ENCODE data around the gene CUX1. TPM values are rescaled to one million over a fixed set of nuclear protein-coding genes. Genes with fewer than 3 reads are reported as not detected.

Gene CUX1
- total and polyA plus RNA-seq, 2 of the 13 experiments (the other 11 are each of a cell fraction or from before 2014, with no cell fraction given): 13.7 to 14.9 TPM

DNA sequence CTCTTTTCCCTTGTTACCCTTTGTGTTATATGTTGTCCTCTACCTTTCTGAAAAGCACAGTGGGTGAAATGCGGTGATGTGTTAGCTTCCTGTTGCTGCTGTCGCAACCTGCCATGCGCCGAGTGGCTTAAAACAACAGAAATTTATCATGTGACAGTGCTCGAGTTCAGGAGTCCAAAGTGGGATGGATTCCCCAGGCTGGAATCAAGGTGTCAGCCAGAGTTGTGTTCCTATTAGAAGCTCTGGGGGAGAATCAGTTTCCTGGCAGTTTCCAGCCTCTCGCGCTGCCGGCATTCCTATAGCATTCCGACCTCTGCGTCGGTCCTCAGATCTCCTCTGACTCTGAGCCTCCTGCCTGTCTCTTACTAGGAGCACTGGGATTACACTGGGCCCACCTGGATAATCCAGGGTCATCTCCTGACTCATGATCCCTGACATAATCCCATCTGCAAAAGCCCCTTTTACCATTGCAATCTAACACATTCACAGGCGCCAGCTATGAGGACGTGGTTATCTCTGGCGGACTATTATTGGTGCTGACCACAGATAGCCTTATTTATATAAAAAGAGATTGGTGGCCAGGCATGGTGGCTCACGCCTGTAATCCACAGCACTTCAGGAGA lies 207.5 kb downstream of the CUX1 start (continued):
- TF ChIP-seq, protein P1, sequence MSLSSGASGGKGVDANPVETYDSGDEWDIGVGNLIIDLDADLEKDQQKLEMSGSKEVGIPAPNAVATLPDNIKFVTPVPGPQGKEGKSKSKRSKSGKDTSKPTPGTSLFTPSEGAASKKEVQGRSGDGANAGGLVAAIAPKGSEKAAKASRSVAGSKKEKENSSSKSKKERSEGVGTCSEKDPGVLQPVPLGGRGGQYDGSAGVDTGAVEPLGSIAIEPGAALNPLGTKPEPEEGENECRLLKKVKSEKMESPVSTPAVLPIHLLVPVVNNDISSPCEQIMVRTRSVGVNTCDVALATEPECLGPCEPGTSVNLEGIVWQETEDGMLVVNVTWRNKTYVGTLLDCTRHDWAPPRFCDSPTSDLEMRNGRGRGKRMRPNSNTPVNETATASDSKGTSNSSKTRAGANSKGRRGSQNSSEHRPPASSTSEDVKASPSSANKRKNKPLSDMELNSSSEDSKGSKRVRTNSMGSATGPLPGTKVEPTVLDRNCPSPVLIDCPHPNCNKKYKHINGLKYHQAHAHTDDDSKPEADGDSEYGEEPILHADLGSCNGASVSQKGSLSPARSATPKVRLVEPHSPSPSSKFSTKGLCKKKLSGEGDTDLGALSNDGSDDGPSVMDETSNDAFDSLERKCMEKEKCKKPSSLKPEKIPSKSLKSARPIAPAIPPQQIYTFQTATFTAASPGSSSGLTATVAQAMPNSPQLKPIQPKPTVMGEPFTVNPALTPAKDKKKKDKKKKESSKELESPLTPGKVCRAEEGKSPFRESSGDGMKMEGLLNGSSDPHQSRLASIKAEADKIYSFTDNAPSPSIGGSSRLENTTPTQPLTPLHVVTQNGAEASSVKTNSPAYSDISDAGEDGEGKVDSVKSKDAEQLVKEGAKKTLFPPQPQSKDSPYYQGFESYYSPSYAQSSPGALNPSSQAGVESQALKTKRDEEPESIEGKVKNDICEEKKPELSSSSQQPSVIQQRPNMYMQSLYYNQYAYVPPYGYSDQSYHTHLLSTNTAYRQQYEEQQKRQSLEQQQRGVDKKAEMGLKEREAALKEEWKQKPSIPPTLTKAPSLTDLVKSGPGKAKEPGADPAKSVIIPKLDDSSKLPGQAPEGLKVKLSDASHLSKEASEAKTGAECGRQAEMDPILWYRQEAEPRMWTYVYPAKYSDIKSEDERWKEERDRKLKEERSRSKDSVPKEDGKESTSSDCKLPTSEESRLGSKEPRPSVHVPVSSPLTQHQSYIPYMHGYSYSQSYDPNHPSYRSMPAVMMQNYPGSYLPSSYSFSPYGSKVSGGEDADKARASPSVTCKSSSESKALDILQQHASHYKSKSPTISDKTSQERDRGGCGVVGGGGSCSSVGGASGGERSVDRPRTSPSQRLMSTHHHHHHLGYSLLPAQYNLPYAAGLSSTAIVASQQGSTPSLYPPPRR (CRISPR knock-in tag; IDR thresholded peaks at IDR 0.05; ENCODE audit: borderline replicate concordance): no peak
- TF ChIP-seq NCOA1 (CRISPR knock-in tag; IDR thresholded peaks at IDR 0.05) (no peak), HMGA1 (CRISPR knock-in tag; conservative IDR thresholded peaks at IDR 0.05) (no peak), SMAD1 (CRISPR knock-in tag; IDR thresholded peaks at IDR 0.05; ENCODE audit: borderline replicate concordance, low read depth) (no peak), TBX2 (CRISPR knock-in tag; IDR thresholded peaks at IDR 0.05; ENCODE audit: borderline replicate concordance) (peak; percentile 90), ZNF703 (CRISPR knock-in tag; IDR thresholded peaks at IDR 0.05; ENCODE audit: borderline replicate concordance) (no peak), NR2F1 (CRISPR knock-in tag; IDR thresholded peaks at IDR 0.05) (peak in 1 of 2 experiments; percentile 41; a peak in 1 of 4 replicates), KDM5A (IDR thresholded peaks at IDR 0.05; ENCODE audit: borderline replicate concordance, low read length) (no peak), MTA1 (CRISPR knock-in tag; IDR thresholded peaks at IDR 0.05; ENCODE audit: borderline replicate concordance) (no peak)
- TF ChIP-seq, protein P2, sequence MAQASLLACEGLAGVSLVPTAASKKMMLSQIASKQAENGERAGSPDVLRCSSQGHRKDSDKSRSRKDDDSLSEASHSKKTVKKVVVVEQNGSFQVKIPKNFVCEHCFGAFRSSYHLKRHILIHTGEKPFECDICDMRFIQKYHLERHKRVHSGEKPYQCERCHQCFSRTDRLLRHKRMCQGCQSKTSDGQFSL (CRISPR knock-in tag; IDR thresholded peaks at IDR 0.05): no peak
- TF ChIP-seq, protein P3, sequence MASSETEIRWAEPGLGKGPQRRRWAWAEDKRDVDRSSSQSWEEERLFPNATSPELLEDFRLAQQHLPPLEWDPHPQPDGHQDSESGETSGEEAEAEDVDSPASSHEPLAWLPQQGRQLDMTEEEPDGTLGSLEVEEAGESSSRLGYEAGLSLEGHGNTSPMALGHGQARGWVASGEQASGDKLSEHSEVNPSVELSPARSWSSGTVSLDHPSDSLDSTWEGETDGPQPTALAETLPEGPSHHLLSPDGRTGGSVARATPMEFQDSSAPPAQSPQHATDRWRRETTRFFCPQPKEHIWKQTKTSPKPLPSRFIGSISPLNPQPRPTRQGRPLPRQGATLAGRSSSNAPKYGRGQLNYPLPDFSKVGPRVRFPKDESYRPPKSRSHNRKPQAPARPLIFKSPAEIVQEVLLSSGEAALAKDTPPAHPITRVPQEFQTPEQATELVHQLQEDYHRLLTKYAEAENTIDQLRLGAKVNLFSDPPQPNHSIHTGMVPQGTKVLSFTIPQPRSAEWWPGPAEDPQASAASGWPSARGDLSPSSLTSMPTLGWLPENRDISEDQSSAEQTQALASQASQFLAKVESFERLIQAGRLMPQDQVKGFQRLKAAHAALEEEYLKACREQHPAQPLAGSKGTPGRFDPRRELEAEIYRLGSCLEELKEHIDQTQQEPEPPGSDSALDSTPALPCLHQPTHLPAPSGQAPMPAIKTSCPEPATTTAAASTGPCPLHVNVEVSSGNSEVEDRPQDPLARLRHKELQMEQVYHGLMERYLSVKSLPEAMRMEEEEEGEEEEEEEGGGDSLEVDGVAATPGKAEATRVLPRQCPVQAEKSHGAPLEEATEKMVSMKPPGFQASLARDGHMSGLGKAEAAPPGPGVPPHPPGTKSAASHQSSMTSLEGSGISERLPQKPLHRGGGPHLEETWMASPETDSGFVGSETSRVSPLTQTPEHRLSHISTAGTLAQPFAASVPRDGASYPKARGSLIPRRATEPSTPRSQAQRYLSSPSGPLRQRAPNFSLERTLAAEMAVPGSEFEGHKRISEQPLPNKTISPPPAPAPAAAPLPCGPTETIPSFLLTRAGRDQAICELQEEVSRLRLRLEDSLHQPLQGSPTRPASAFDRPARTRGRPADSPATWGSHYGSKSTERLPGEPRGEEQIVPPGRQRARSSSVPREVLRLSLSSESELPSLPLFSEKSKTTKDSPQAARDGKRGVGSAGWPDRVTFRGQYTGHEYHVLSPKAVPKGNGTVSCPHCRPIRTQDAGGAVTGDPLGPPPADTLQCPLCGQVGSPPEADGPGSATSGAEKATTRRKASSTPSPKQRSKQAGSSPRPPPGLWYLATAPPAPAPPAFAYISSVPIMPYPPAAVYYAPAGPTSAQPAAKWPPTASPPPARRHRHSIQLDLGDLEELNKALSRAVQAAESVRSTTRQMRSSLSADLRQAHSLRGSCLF (CRISPR knock-in tag; IDR thresholded peaks at IDR 0.05; ENCODE audit: borderline replicate concordance): no peak
- TF ChIP-seq, protein P4, sequence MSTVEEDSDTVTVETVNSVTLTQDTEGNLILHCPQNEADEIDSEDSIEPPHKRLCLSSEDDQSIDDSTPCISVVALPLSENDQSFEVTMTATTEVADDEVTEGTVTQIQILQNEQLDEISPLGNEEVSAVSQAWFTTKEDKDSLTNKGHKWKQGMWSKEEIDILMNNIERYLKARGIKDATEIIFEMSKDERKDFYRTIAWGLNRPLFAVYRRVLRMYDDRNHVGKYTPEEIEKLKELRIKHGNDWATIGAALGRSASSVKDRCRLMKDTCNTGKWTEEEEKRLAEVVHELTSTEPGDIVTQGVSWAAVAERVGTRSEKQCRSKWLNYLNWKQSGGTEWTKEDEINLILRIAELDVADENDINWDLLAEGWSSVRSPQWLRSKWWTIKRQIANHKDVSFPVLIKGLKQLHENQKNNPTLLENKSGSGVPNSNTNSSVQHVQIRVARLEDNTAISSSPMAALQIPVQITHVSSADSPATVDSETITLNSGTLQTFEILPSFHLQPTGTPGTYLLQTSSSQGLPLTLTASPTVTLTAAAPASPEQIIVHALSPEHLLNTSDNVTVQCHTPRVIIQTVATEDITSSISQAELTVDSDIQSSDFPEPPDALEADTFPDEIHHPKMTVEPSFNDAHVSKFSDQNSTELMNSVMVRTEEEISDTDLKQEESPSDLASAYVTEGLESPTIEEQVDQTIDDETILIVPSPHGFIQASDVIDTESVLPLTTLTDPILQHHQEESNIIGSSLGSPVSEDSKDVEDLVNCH (CRISPR knock-in tag; IDR thresholded peaks at IDR 0.05): no peak
- TF ChIP-seq, protein P5, sequence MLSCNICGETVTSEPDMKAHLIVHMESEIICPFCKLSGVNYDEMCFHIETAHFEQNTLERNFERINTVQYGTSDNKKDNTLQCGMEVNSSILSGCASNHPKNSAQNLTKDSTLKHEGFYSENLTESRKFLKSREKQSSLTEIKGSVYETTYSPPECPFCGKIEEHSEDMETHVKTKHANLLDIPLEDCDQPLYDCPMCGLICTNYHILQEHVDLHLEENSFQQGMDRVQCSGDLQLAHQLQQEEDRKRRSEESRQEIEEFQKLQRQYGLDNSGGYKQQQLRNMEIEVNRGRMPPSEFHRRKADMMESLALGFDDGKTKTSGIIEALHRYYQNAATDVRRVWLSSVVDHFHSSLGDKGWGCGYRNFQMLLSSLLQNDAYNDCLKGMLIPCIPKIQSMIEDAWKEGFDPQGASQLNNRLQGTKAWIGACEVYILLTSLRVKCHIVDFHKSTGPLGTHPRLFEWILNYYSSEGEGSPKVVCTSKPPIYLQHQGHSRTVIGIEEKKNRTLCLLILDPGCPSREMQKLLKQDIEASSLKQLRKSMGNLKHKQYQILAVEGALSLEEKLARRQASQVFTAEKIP (CRISPR knock-in tag; IDR thresholded peaks at IDR 0.05; ENCODE audit: borderline replicate concordance): no peak
